ENCODE data around the gene SPNS2.

SPNS2 gene

GRCh38 chr17:4537451-4538235 is 39.0 kb downstream of the SPNS2 start:
- DNase-seq (ENCODE audit: low read depth), result no peak

- no peak for DNase-seq (ENCODE audit: low read depth)
Measured at GRCh38 chr17:4538236-4539002, 39.7 kb downstream of the SPNS2 start.

GRCh38 chr17:4539025-4539424 is 40.3 kb downstream of the SPNS2 start:
- DNase-seq (ENCODE audit: low read depth), result no peak

- no peak for DNase-seq (ENCODE audit: low read depth)
Measured at GRCh38 chr17:4539576-4540223, 41.0 kb downstream of the SPNS2 start.

GRCh38 chr17:4540224-4540651 is 41.6 kb downstream of the SPNS2 start:
- no peak for DNase-seq (ENCODE audit: low read depth)

- DNase-seq (ENCODE audit: low read depth), result no peak
Measured at GRCh38 chr17:4540687-4541327, 42.1 kb downstream of the SPNS2 start.

- DNase-seq (ENCODE audit: low read depth), result no peak
Measured at GRCh38 chr17:4541328-4542002, 42.8 kb downstream of the SPNS2 start.

GRCh38 chr17:4542003-4542725 is 43.5 kb downstream of the SPNS2 start:
- no peak for DNase-seq (ENCODE audit: low read depth)

GRCh38 chr17:4542726-4543191 is 44.1 kb downstream of the SPNS2 start:
- DNase-seq (ENCODE audit: low read depth), result no peak

GRCh38 chr17:4543557-4544026 is 44.9 kb downstream of the SPNS2 start:
- DNase-seq (ENCODE audit: low read depth), result no peak

GRCh38 chr17:4544135-4544950 is 45.7 kb downstream of the SPNS2 start:
- no peak for DNase-seq (ENCODE audit: low read depth)

GRCh38 chr17:4544951-4545216 is 46.2 kb downstream of the SPNS2 start:
- DNase-seq (ENCODE audit: low read depth), result no peak

GRCh38 chr17:4545217-4545951 is 46.7 kb downstream of the SPNS2 start:
- DNase-seq (ENCODE audit: low read depth), result no peak

GRCh38 chr17:4547118-4547906 is 48.6 kb downstream of the SPNS2 start:
- no peak for DNase-seq (ENCODE audit: low read depth)

GRCh38 chr17:4548061-4548461 is 49.4 kb downstream of the SPNS2 start:
- DNase-seq (ENCODE audit: low read depth), result no peak

- no peak for DNase-seq (ENCODE audit: low read depth)
Measured at GRCh38 chr17:4548721-4549531, 50.2 kb downstream of the SPNS2 start.

- no peak for DNase-seq (ENCODE audit: low read depth)
Measured at GRCh38 chr17:4549781-4550533, 51.3 kb downstream of the SPNS2 start.

All from stimulated activated CD8-positive, alpha-beta memory T cell treated with anti-CD3 and anti-CD28 coated beads, Interleukin-15, amount 100 ng/mL, for 24 hours (primary cell).